ENCODE results near the gene TOMM34. TPM values are rescaled to one million over a fixed set of nuclear protein-coding genes. Genes with fewer than 3 reads are reported as not detected.
A peak's percentile ranks its signal among the peaks of the same experiment; 100 is the strongest.

Gene TOMM34
- polyA plus RNA-seq, 3 donors: 6.4 to 9.1 (median 7.7) TPM

- peaks cover 44 to 57% of the 10 kb centered on the region in 2 donors for H3K36me3 ChIP-seq (replicated peaks in 1 of 2; ENCODE audit: control insufficient read depth in 1 of 2, insufficient read depth in 2 of 2, low read length in 2 of 2)
- Mint-ChIP-seq H3K4me3 (no peak overlapping the region), H3K9me3 (no peaks in the 10 kb centered on the region), H3K36me3 (peaks cover 49 to 65% of the 10 kb centered on the region in 2 donors), H3K27ac (peak overlapping the region in 2 of 7 donors; percentile 71 to 76), H3K4me1 (peaks cover 41% of the 10 kb centered on the region), H3K27me3 (ENCODE audit: low read depth in 3 of 3) (peaks cover 0 to 1% (median 0%) of the 10 kb centered on the region in 3 donors)
- H3K27me3 ChIP-seq (ENCODE audit: control insufficient read depth in 2 of 2, insufficient read depth in 2 of 2, low read length in 2 of 2): no peaks in the 10 kb centered on the region
- H3K4me1 ChIP-seq (ENCODE audit: control insufficient read depth in 1 of 2, insufficient read depth in 2 of 2, low read length in 2 of 2): peaks cover 37 to 41% of the 10 kb centered on the region in 2 donors
- H4K20me1 ChIP-seq (ENCODE audit: insufficient read depth, low read length): peaks cover 100% of the 10 kb centered on the region
- DNase-seq: no peak
- peaks cover 99% of the 10 kb centered on the region for H3K79me2 ChIP-seq (ENCODE audit: insufficient read depth, low read length)
- no peak overlapping the region for H3K4me3 ChIP-seq (replicated peaks in 1 of 3; ENCODE audit: low read depth in 2 of 3, low read length in 3 of 3)
- 95% methylated on average over 4 of the region's 5 CpGs for WGBS (ENCODE audit: insufficient coverage)
- peak overlapping the region in 1 of 2 donors; percentile 59 for H3K27ac ChIP-seq (ENCODE audit: low read depth in 1 of 2, low read length in 2 of 2)
- H3K9ac ChIP-seq (ENCODE audit: insufficient read depth, low read length, poor library complexity, severe bottlenecking): no peak overlapping the region
- no peak overlapping the region for H2AFZ ChIP-seq (ENCODE audit: insufficient read depth, low read depth, low read length, poor library complexity, severe bottlenecking)
- H3K4me2 ChIP-seq (replicated peaks; ENCODE audit: extremely low read depth, low read length, poor library complexity, severe bottlenecking): no peak overlapping the region
- H3K9me3 ChIP-seq (replicated peaks in 1 of 2; ENCODE audit: control insufficient read depth in 1 of 2, insufficient read depth in 1 of 2, low read length in 2 of 2): no peaks in the 10 kb centered on the region
- TF ChIP-seq CTCF (IDR thresholded peaks at IDR 0.05): no peak
- intact Hi-C loops (cut with micrococcal nuclease): no loop called here
These were observed 59.9 kb downstream of the TOMM34 start for GRCh38 chr20:44900231-44900854.

- H3K9ac ChIP-seq (ENCODE audit: insufficient read depth, low read length, poor library complexity, severe bottlenecking): no peak overlapping the region
- peaks cover 99% of the 10 kb centered on the region for H3K79me2 ChIP-seq (ENCODE audit: insufficient read depth, low read length)
- Mint-ChIP-seq H3K4me3 (peak overlapping the region; percentile 13 to 77), H3K4me1 (peaks cover 66% of the 10 kb centered on the region), H3K9me3 (peaks cover 0 to 1% (median 0%) of the 10 kb centered on the region in 7 donors), H3K36me3 (peaks cover 25 to 43% of the 10 kb centered on the region in 2 donors), H3K27me3 (ENCODE audit: low read depth in 3 of 3) (peaks cover 0 to 1% (median 0%) of the 10 kb centered on the region in 3 donors), H3K27ac (peak overlapping the region; percentile 68 to 94 (median 89))
- no CpG with 5 or more reads among the region's 1 CpG for WGBS (ENCODE audit: insufficient coverage)
- H3K9me3 ChIP-seq (replicated peaks in 1 of 2; ENCODE audit: control insufficient read depth in 1 of 2, insufficient read depth in 1 of 2, low read length in 2 of 2): no peaks in the 10 kb centered on the region
- TF ChIP-seq CTCF (IDR thresholded peaks at IDR 0.05): no peak
- H2AFZ ChIP-seq (ENCODE audit: insufficient read depth, low read depth, low read length, poor library complexity, severe bottlenecking): no peak overlapping the region
- peaks cover 58 to 65% of the 10 kb centered on the region in 2 donors for H3K4me1 ChIP-seq (ENCODE audit: control insufficient read depth in 1 of 2, insufficient read depth in 2 of 2, low read length in 2 of 2)
- H3K27me3 ChIP-seq (ENCODE audit: control insufficient read depth in 2 of 2, insufficient read depth in 2 of 2, low read length in 2 of 2): no peaks in the 10 kb centered on the region
- peaks cover 13 to 38% of the 10 kb centered on the region in 2 donors for H3K36me3 ChIP-seq (replicated peaks in 1 of 2; ENCODE audit: control insufficient read depth in 1 of 2, insufficient read depth in 2 of 2, low read length in 2 of 2)
- DNase-seq: no peak
- intact Hi-C loops (cut with micrococcal nuclease): no loop called here
- H3K27ac ChIP-seq (ENCODE audit: low read depth in 1 of 2, low read length in 2 of 2): peak overlapping the region; percentile 61 to 83
- H3K4me2 ChIP-seq (replicated peaks; ENCODE audit: extremely low read depth, low read length, poor library complexity, severe bottlenecking): peak overlapping the region; percentile 70
- H4K20me1 ChIP-seq (ENCODE audit: insufficient read depth, low read length): peaks cover 100% of the 10 kb centered on the region
- H3K4me3 ChIP-seq (replicated peaks in 1 of 3; ENCODE audit: low read depth in 2 of 3, low read length in 3 of 3): peak overlapping the region in 2 of 3 experiments; percentile 37 to 65
These were observed 63.1 kb downstream of the TOMM34 start for GRCh38 chr20:44897133-44897532.

All from CD14-positive monocyte (primary cell).